ENCODE results near the gene SYTL3.
"Not testable (repeated sequence)": the region's sequence is repeated elsewhere in the genome, so short reads cannot be mapped to it uniquely, and the experiment has no call there.

The SYTL3 gene

DNA sequence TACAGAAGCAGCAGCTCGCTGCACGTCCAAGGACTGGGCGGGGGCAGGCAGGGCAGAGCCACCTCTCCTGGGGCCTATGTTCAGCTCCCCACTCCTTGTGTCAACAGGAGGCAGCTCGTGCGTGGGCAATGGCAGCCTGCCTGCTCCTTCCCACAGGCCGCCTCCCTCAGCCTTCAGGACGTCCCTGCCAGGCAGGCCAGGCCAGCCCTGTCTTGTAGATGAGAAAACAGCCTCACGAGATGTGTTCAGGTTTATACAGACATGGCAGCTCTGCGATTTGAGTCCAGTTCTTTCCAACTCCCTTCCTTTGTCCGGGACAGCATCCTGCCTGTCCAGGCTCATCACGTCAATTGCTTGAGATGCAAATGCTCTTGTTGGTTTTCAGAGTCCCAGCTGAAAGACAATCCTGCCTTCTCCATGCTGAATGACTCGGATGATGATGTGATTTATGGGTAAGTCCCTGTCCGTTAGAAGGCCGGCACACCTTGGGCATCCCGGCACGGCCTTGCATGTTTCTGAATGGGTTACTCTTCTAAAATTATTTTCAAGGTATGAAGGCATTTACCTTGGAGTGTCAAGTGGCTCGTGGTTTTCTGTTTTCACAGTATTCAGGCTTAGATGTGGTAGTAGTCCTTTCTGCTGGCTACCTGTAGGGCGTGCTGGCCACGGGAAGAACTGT lies 18.8 kb upstream of the SYTL3 start:
- H3K4me3 ChIP-seq (ENCODE audit: low read length) = no peak overlapping the region

DNA sequence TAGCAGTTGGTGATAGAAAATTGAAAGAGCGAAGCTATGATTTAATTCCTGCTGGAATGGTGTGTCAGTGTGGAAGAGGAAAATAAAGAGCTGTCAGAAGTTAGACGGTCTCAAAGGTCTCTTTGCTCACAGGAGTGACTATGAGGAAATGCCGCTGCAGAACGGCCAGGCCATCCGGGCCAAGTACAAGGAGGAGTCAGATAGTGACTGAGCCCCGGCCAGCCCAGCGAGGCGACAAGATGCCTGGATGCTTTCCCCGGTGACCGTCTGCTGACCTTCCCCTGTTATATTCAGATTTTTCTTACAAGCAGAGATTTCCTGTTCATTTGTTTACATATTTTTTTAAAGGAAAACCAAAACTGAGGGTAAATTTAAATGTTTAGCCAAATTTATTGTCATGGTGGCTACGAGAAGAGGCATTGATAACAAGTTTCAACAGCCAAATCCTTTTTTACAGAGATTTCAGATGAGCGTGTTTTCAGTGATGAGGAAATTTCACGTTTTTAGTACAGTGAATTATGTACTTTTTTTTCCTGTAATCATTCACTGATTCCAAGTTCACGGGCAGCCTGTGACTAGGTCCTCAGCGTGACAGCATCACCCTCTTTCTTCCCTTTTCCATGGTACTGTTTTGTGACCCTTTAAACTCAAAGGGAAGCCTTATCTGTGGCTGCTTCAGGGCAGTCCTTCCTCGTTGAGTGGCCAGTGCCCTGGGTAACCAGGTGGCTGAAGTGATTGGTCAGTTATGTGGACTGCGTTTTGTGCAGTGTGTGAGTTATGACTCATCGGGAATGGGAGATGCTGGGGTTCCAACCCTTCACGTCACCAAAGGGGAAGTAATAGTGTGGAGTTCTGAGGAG lies 17.9 kb upstream of the SYTL3 start:
- no peak overlapping the region for H3K4me3 ChIP-seq (ENCODE audit: low read length)
- peak; percentile 58 for DNase-seq (ENCODE audit: low read depth)
- TF ChIP-seq, protein P1, sequence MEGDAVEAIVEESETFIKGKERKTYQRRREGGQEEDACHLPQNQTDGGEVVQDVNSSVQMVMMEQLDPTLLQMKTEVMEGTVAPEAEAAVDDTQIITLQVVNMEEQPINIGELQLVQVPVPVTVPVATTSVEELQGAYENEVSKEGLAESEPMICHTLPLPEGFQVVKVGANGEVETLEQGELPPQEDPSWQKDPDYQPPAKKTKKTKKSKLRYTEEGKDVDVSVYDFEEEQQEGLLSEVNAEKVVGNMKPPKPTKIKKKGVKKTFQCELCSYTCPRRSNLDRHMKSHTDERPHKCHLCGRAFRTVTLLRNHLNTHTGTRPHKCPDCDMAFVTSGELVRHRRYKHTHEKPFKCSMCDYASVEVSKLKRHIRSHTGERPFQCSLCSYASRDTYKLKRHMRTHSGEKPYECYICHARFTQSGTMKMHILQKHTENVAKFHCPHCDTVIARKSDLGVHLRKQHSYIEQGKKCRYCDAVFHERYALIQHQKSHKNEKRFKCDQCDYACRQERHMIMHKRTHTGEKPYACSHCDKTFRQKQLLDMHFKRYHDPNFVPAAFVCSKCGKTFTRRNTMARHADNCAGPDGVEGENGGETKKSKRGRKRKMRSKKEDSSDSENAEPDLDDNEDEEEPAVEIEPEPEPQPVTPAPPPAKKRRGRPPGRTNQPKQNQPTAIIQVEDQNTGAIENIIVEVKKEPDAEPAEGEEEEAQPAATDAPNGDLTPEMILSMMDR (conservative IDR thresholded peaks at IDR 0.05; ENCODE audit: low read length) = no peak

More for the DNA sequence above, 18.8 kb upstream of the SYTL3 start:
- DNase-seq (ENCODE audit: low read depth) = peak; percentile 60
- TF ChIP-seq, protein P1 (conservative IDR thresholded peaks at IDR 0.05; ENCODE audit: low read length) = no peak

DNA sequence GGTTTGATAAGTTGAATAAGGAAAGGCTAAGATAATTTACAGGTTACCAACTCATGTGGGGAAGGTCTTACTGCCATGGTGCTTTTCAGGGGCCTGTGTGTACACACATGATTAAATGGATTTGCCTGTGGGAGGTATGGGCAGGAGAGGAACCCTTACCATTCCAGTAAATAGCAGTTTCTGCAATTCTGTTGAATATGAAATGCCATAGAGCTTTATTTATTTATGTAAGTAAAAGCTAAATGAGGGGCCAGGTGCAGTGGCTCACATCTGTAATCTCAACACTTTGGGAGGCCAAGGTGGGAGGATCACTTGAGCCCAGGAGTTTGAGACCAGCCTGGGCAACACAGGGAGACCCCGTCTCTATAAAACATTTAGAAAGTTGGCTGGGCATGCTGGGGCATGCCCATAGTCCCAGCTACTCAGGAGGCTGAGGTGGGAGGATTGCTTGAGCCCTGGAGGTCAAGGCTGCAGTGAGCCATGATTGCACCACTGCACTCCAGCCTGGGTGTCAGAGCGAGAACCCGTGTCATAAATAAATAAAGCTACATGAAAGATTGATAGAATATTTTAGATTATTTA lies 17.2 kb upstream of the SYTL3 start:
- not testable (repeated sequence) for DNase-seq (ENCODE audit: low read depth); H3K4me3 ChIP-seq (ENCODE audit: low read length)

DNA sequence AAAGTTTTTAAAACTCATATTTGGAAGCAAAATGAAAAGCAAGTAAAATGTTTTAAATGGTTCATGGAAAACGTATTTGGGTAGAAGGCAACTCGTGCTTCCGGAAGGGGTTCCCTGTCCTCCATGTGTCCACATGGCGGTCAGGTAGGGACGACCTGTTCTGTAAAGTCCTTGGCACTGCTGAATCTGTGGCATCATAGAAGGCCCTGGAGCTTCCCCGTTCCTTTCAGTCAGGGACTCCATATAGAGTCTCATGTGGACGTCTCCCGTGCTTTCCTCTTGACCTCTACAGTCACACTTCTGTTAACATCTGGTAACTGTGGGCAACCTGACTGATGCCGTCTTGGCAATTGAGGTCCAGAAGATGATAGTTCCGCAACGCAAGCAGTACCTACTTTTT lies 16.7 kb upstream of the SYTL3 start:
- TF ChIP-seq, protein P1 (conservative IDR thresholded peaks at IDR 0.05; ENCODE audit: low read length) = no peak
- no peak overlapping the region for H3K4me3 ChIP-seq (ENCODE audit: low read length)
- no peak for DNase-seq (ENCODE audit: low read depth)

DNA sequence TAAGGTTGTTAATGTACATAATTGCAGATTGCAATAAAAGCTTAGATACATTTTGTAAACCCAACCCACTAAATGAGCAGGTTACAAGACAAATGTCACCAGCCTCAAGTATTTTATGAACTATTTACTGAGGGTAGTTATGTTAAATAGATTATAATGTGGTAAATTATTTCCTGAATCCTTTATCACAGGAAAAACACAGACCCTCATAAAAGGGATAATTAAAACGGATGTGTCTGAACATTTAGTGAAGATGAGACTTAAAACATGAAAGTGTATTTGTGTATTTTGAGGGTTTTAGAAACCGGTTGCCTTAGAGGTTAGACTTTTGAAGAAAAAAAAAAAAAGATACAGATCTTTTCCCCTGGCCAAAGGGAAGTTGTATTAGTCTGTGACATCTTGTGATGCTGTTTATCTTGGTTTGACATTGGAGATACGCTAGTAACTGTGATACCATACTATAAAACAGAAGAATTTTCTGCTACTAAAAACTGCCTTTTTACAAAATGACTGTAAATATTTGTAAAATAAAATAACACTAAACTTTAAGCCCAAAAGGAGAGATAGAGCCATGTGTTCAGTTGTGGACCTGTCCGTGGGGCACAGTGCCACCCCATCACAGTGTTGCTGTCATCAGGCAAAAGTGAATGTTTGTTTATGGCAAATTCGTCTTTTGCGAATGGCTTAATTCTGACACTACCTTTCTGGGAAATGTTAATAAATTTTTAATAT lies 15.0 kb upstream of the SYTL3 start:
- no peak overlapping the region for H3K4me3 ChIP-seq (ENCODE audit: low read length)
- TF ChIP-seq, protein P1 (conservative IDR thresholded peaks at IDR 0.05; ENCODE audit: low read length) = no peak
- DNase-seq (ENCODE audit: low read depth) = no peak

DNA sequence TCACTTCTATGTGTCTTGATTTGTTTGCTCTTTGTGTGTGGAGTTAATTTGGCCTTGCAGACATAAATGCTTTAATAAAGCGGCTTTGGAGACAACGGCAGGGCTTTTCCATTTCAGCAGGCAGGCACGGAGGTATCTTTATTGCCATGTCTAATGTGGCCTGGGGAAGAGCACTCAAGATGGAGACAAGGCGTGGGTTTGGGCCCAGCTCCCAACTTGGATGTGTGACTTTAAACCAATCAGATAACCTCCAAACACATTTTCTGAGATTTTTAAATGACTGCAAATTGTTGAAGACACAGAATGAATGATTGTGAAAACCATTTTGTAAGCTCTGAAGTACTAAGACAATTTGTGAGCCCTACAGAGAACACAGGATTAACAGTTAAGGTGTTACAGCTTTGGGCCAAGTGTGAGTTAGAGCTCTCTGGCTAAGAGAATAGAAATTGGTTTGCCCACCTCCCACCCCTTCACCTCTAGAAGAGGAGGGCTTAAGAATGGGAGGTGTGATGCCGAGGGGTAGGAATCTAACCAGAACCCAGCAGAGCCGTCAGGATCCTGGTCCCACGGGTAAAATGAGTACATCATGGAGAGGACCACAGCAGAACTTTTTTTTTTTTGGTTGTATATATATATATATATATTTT lies 14.3 kb upstream of the SYTL3 start:
- TF ChIP-seq, protein P1 (conservative IDR thresholded peaks at IDR 0.05; ENCODE audit: low read length) = no peak
- H3K4me3 ChIP-seq (ENCODE audit: low read length) = no peak overlapping the region
- no peak for DNase-seq (ENCODE audit: low read depth)

DNA sequence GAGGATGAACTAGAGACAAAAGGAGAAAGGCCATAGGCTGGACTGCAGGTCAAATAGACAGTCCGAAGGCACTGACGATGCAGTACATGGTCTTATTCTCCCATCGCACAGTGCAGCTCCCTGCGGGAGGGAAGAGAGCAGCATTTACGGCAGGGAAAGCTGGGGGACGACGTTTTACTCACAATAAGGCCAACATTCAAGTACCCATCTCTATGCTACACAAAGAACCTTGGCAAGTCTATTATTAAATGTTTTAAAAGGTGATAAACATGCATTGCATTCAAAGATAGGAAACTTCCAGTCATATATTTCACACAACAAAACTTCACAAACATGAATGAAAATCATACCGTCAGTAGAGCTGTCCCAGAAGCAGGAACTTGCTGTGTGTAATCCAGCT lies 13.1 kb upstream of the SYTL3 start:
- TF ChIP-seq, protein P1 (conservative IDR thresholded peaks at IDR 0.05; ENCODE audit: low read length) = no peak
- H3K4me3 ChIP-seq (ENCODE audit: low read length) = no peak overlapping the region
- no peak for DNase-seq (ENCODE audit: low read depth)

Data from AG10803 (cell line).